G401 (cell line): ENCODE results near the gene NID2. TPM values are rescaled to one million over a fixed set of nuclear protein-coding genes. Genes with fewer than 3 reads are reported as not detected.
A peak's percentile ranks its signal among the peaks of the same experiment; 100 is the strongest.

Source experiments
- DNase-seq: peaks from one replicate; pipeline ENCODE4 v3.0.0-alpha.2; 2015; ENCODE audit warnings: low spot score
- in situ Hi-C: cut with HindIII; loops from 2 replicates; pipeline ENCODE4 v1.10.0; 2016; ENCODE audit warnings: low sequenced_read_pairs, mixed read lengths
- total RNA-seq: library from RNA; depleted of rRNA; stranded (reverse); fragments of >200 nt; shearing (Covaris generic); gene quantifications from 2 replicates; pipeline ENCODE4 v1.2.3, GENCODE V29; 2014

Gene NID2
- total RNA-seq, 1 experiment from 2014 or later: not detected

- in situ Hi-C loops: no loop called here
- no peak for DNase-seq
Measured at GRCh38 chr14:52012635-52013034, 56.2 kb downstream of the NID2 start.

GRCh38 chr14:52011523-52011922 is 57.3 kb downstream of the NID2 start:
- DNase-seq: no peak
- in situ Hi-C loops: no loop called here

GRCh38 chr14:52010173-52010693 is 58.6 kb downstream of the NID2 start:
- DNase-seq: no peak
- in situ Hi-C loops: no loop called here

GRCh38 chr14:52008136-52008535 is 60.7 kb downstream of the NID2 start:
- in situ Hi-C loops: no loop called here

GRCh38 chr14:52007637-52008036 is 61.2 kb downstream of the NID2 start:
- in situ Hi-C loops: no loop called here

More at GRCh38 chr14:52008136-52008535, 60.7 kb downstream of the NID2 start:
- DNase-seq: no peak

GRCh38 chr14:52007211-52007610 is 61.6 kb downstream of the NID2 start:
- DNase-seq: no peak
- in situ Hi-C loops: no loop called here

More at GRCh38 chr14:52007637-52008036, 61.2 kb downstream of the NID2 start:
- no peak for DNase-seq

- DNase-seq: no peak
- in situ Hi-C loops: no loop called here
Measured at GRCh38 chr14:52006361-52006760, 62.5 kb downstream of the NID2 start.

- no peak for DNase-seq
- in situ Hi-C loops: no loop called here
Measured at GRCh38 chr14:52005625-52006024, 63.2 kb downstream of the NID2 start.

GRCh38 chr14:52003324-52003723 is 65.5 kb downstream of the NID2 start:
- no peak for DNase-seq
- in situ Hi-C loops: no loop called here

GRCh38 chr14:52002542-52002941 is 66.3 kb downstream of the NID2 start:
- in situ Hi-C loops: no loop called here
- no peak for DNase-seq

- in situ Hi-C loops: no loop called here
- no peak for DNase-seq
Measured at GRCh38 chr14:52000696-52001095, 68.2 kb downstream of the NID2 start.

- in situ Hi-C loops: no loop called here
- no peak for DNase-seq
Measured at GRCh38 chr14:52000019-52000582, 68.8 kb downstream of the NID2 start.

- DNase-seq: no peak
- in situ Hi-C loops: no loop called here
Measured at GRCh38 chr14:51999084-51999483, 69.8 kb downstream of the NID2 start.

GRCh38 chr14:51998348-51998747 is 70.5 kb downstream of the NID2 start:
- in situ Hi-C loops: no loop called here
- DNase-seq: no peak

- DNase-seq: no peak
- in situ Hi-C loops: no loop called here
Measured at GRCh38 chr14:51996148-51996746, 72.6 kb downstream of the NID2 start.

- no peak for DNase-seq
- in situ Hi-C loops: no loop called here
Measured at GRCh38 chr14:51993285-51993920, 75.5 kb downstream of the NID2 start.

GRCh38 chr14:51990488-51990887 is 78.4 kb downstream of the NID2 start:
- in situ Hi-C loops: no loop called here
- DNase-seq: no peak

- peak; percentile 95 for DNase-seq
- in situ Hi-C loops: no loop called here
Measured at GRCh38 chr14:51989293-51990234, 79.3 kb downstream of the NID2 start, which contains the start of gene RTRAF. TSS of gene RTRAF (plus strand) at chr14:51989546. CDS start at chr14:51989640, 94 bp downstream.

- in situ Hi-C loops: no loop called here
- DNase-seq: peak; percentile 4
Measured at GRCh38 chr14:51988221-51988620, 80.6 kb downstream of the NID2 start.
